SK-N-SH (cell line): Measurements from ENCODE around the gene CATSPERZ. TPM values are rescaled to one million over a fixed set of nuclear protein-coding genes. Genes with fewer than 3 reads are reported as not detected.
A peak's percentile ranks its signal among the peaks of the same experiment; 100 is the strongest.

Experiments used
- CTCF ChIA-PET: fragments of 300-600, 350-600 bp; formaldehyde crosslinking; extraction: SDS; loops from one replicate; lab custom pipeline; 2021; lab: Yijun Ruan, JAX
- POLR2A ChIA-PET: fragments of 350-600 bp; sonication (Branson Sonifier 250); formaldehyde crosslinking; extraction: SDS; loops from one replicate; lab custom pipeline; 2020; ENCODE audit warnings: antibody characterized with exemption, inconsistent platforms; lab: Yijun Ruan, JAX
- DNase-seq: peaks from one replicate; pipeline ENCODE4 v3.0.0; 2012
- H2AFZ ChIP-seq: fragments of 200-600 bp; sonication (generic); 2 replicates; pipeline ENCODE4 v1.8.1; 2016; ENCODE audit warnings: antibody characterized with exemption, mild to moderate bottlenecking, low read depth
- H3F3A ChIP-seq: fragments of 200-600 bp; sonication (generic); replicated peaks from 2 replicates; pipeline ENCODE3; 2016; ENCODE audit warnings: antibody characterized with exemption, mild to moderate bottlenecking; ENCODE audit not compliant: insufficient read depth
- H3K27ac ChIP-seq, 2 experiments: fragments of 200-500 bp in 1 of 2; fragments of 200-600 bp in 1 of 2; sonication (Bioruptor generic) in 1 of 2; sonication (generic), shearing (Covaris generic) in 1 of 2; 2 replicates each; pipeline versions ENCODE4 v1.5.1 to v1.6.1; 2014 to 2016; ENCODE audit warnings: low read depth in 2 of 2, inconsistent platforms in 1 of 2, low read length in 1 of 2, mild to moderate bottlenecking in 1 of 2, mixed read lengths in 1 of 2
- H3K27me3 ChIP-seq: fragments of 200-600 bp; sonication (generic), shearing (Covaris generic); 2 replicates; pipeline ENCODE4 v1.6.1; 2016; ENCODE audit warnings: mixed run types; ENCODE audit not compliant: insufficient read depth
- H3K36me3 ChIP-seq, 2 experiments: fragments of 200-500 bp in 1 of 2; fragments of 200-600 bp in 1 of 2; sonication (Bioruptor generic) in 1 of 2; sonication (generic) in 1 of 2; replicated peaks in 1 of 2; 2 replicates each; pipeline versions ENCODE3 to v1.5.1; 2014 to 2016; ENCODE audit warnings: low read length in 1 of 2, mild to moderate bottlenecking in 1 of 2; ENCODE audit not compliant: insufficient read depth in 2 of 2, control insufficient read depth in 1 of 2
- H3K4me1 ChIP-seq, 2 experiments: fragments of 200-500 bp in 1 of 2; fragments of 200-600 bp in 1 of 2; sonication (Bioruptor generic) in 1 of 2; sonication (generic), shearing (Covaris generic) in 1 of 2; 2 replicates each; pipeline versions ENCODE4 v1.5.1 to v1.6.1; 2014 to 2016; ENCODE audit warnings: low read depth in 1 of 2, low read length in 1 of 2, mixed run types in 1 of 2; ENCODE audit not compliant: insufficient read depth in 2 of 2, control insufficient read depth in 1 of 2
- H3K4me2 ChIP-seq: fragments of 200-600 bp; sonication (generic), shearing (Covaris generic); 2 replicates; pipeline ENCODE4 v1.6.1; 2017; ENCODE audit warnings: mixed run types
- H3K4me3 ChIP-seq, 2 experiments: fragments of 200-500 bp in 1 of 2; fragments of 200-600 bp in 1 of 2; sonication (Bioruptor generic) in 1 of 2; sonication (generic), shearing (Covaris generic) in 1 of 2; 2 replicates each; pipeline versions ENCODE4 v1.5.1 to v1.8.1; 2014 to 2016; ENCODE audit warnings: low read depth in 2 of 2, inconsistent platforms in 1 of 2, low read length in 1 of 2, mild to moderate bottlenecking in 1 of 2, mixed read lengths in 1 of 2, moderate library complexity in 1 of 2
- H3K79me2 ChIP-seq: fragments of 200-600 bp; sonication (generic); 2 replicates; pipeline ENCODE4 v1.8.1; 2017; ENCODE audit warnings: mild to moderate bottlenecking; ENCODE audit not compliant: insufficient read depth
- H3K9ac ChIP-seq: fragments of 200-600 bp; sonication (generic); 2 replicates; pipeline ENCODE4 v1.6.1; 2017; ENCODE audit warnings: mixed run types
- H3K9me2 ChIP-seq: fragments of 200-600 bp; sonication (generic); 2 replicates; pipeline ENCODE4 v1.6.1; 2017; ENCODE audit warnings: mixed run types
- H3K9me3 ChIP-seq: fragments of 200-600 bp; sonication (generic); 2 replicates; pipeline ENCODE4 v1.6.1; 2017; ENCODE audit warnings: mixed run types, mild to moderate bottlenecking, moderate library complexity
- H4K20me1 ChIP-seq: fragments of 200-600 bp; sonication (generic); 2 replicates; pipeline ENCODE4 v1.6.1; 2017; ENCODE audit warnings: mild to moderate bottlenecking, mixed run types; ENCODE audit not compliant: insufficient read depth
- CHD2 ChIP-seq: fragments of 150-350 bp; IDR thresholded peaks from 2 replicates; pipeline ENCODE4 v1.6.1; 2018; ENCODE audit warnings: low read length; ENCODE audit not compliant: partially characterized antibody
- CTCF ChIP-seq: fragments of 200-600 bp; sonication (generic); IDR thresholded peaks from 2 replicates; pipeline ENCODE4 v1.6.1; 2017; ENCODE audit warnings: antibody characterized with exemption, mild to moderate bottlenecking, moderate library complexity
- EP300 ChIP-seq, 2 experiments: IDR thresholded peaks; 2 replicates each; pipeline versions ENCODE4 v1.4.0 to v1.6.1; 2012; ENCODE audit warnings: borderline replicate concordance in 1 of 2, low read depth in 1 of 2, low read length in 1 of 2
- GABPA ChIP-seq: IDR thresholded peaks from 2 replicates; pipeline ENCODE4 v1.4.0; 2012; ENCODE audit warnings: low read depth, mild to moderate bottlenecking
- MAX ChIP-seq: IDR thresholded peaks from 2 replicates; pipeline ENCODE4 v1.4.0; 2012; ENCODE audit warnings: low read depth
- MXI1 ChIP-seq: IDR thresholded peaks from 2 replicates; pipeline ENCODE4 v1.6.1; 2012; ENCODE audit warnings: mild to moderate bottlenecking, low read depth, low read length, improper control_type of control experiment
- SMC3 ChIP-seq: IDR thresholded peaks from 2 replicates; pipeline ENCODE4 v1.6.1; 2012; ENCODE audit warnings: low read depth, low read length, improper control_type of control experiment
- WGBS: methylation state at CpG from one replicate; pipeline ENCODE4 v1.1.6; 2017; ENCODE audit warnings: low lambda C conversion rate; 5-methylcytosine and 5-hydroxymethylcytosine counted together
- polyA plus RNA-seq, 3 experiments: library from polyadenylated mRNA; depleted of rRNA; stranded (reverse); fragments of >200 nt; gene quantifications; 2 replicates each; pipeline ENCODE4 v1.2.3, GENCODE V29; 2012

The CATSPERZ gene
- polyA plus RNA-seq, 1 of the 3 experiments (the other 2 are of a cell fraction), result 0.54 TPM

- peak; percentile 96 for DNase-seq
- H3K9me3 ChIP-seq, result no peaks in the 10 kb centered on the region
- peaks cover 32% of the 10 kb centered on the region for H3K79me2 ChIP-seq
- H3K4me3 ChIP-seq, result peak within 1 kb of the TSS; percentile 88 to 90
- H3K36me3 ChIP-seq, result peaks cover 4 to 18% of the 10 kb centered on the region in 2 experiments
- 0% methylated on average over 4 of the region's 75 CpGs for WGBS
- H3K9ac ChIP-seq, result peak within 1 kb of the TSS; percentile 82
- TF ChIP-seq SMC3 (peak; percentile 17), MXI1 (no peak), EP300 (IDR thresholded peaks at IDR 0.05; ENCODE audit: borderline replicate concordance in 1 of 2, low read depth in 1 of 2, low read length in 1 of 2) (no peak), GABPA (no peak), MAX (no peak), CTCF (peak; percentile 68)
- H3K9me2 ChIP-seq, result no peaks in the 10 kb centered on the region
- H3K27ac ChIP-seq, result peak within 1 kb of the TSS; percentile 32 to 81
- no peaks in the 10 kb centered on the region for H3K27me3 ChIP-seq
- peaks cover 10 to 32% of the 10 kb centered on the region in 2 experiments; a peak in 2 of 4 replicates for H3K4me1 ChIP-seq
- ChIA-PET POLR2A (interaction anchor here (1.2 to 12.4 kb wide), 3 partner anchors 9 to 19 kb away, joined by 4 to 112 read pairs (median 34); no protein-coding TSS in a partner anchor), CTCF (interaction anchor here (0.6 to 4.6 kb wide), 24 partner anchors 9 to 859 kb away, joined by 3 to 119 read pairs (median 6); partner anchors contain the start of genes BAD, COX8A, ESRRA and FKBP2)
- peak within 1 kb of the TSS; percentile 51; the same call in 1 of the 2 replicates for H2AFZ ChIP-seq
- peaks cover 8% of the 10 kb centered on the region for H3F3A ChIP-seq
- H3K4me2 ChIP-seq, result peak within 1 kb of the TSS; percentile 96
- peaks cover 14% of the 10 kb centered on the region for H4K20me1 ChIP-seq
Measured at GRCh38 chr11:64251016-64251752, 49.0 kb upstream of the CATSPERZ start, which contains the start of gene PLCB3. PLCB3 (plus strand) TSS chr11:64251530; CDS start chr11:64251650, 120 bp downstream.

- Histone ChIP-seq H3K9me2 (no peaks in the 10 kb centered on the region), H3K9ac (peak overlapping the region; percentile 82), H2AFZ (0 out of 2 replicates have a peak overlapping the region, but pooled peaks have one; percentile 51), H3K9me3 (no peaks in the 10 kb centered on the region), H3K4me3 (peak overlapping the region; percentile 88 to 90), H3K4me1 (peaks cover 10 to 32% of the 10 kb centered on the region in 2 experiments; a peak in 2 of 4 replicates), H3K36me3 (peaks cover 9 to 23% of the 10 kb centered on the region in 2 experiments), H3K4me2 (peak overlapping the region; percentile 96), H3K27ac (peak overlapping the region; percentile 32 to 70), H3K79me2 (peaks cover 30% of the 10 kb centered on the region), H4K20me1 (peaks cover 14% of the 10 kb centered on the region), H3K27me3 (no peaks in the 10 kb centered on the region), H3F3A (peaks cover 8% of the 10 kb centered on the region)
- TF ChIP-seq MAX (0 out of 2 replicates have a peak, but pooled peaks have one; percentile 27), CHD2 (no peak)
- 8% methylated on average over 6 of the region's 18 CpGs for WGBS
- ChIA-PET POLR2A (interaction anchor here (0.5 to 12.4 kb wide), 5 partner anchors 8 to 59 kb away, joined by 3 to 112 read pairs (median 4); no protein-coding TSS in a partner anchor), CTCF (interaction anchor here (0.6 to 4.6 kb wide), 22 partner anchors 9 to 1459 kb away, joined by 3 to 119 read pairs (median 6); partner anchors contain the start of genes BAD, COX8A, ESRRA and FKBP2)
- no peak for DNase-seq
Measured at GRCh38 chr11:64251753-64252002, 48.5 kb upstream of the CATSPERZ start.
